ENCODE measurements around the gene SLC34A3. TPM values are rescaled to one million over a fixed set of nuclear protein-coding genes. Genes with fewer than 3 reads are reported as not detected.

Gene SLC34A3
- total RNA-seq, 2 experiments from 2014 or later = not detected

DNA sequence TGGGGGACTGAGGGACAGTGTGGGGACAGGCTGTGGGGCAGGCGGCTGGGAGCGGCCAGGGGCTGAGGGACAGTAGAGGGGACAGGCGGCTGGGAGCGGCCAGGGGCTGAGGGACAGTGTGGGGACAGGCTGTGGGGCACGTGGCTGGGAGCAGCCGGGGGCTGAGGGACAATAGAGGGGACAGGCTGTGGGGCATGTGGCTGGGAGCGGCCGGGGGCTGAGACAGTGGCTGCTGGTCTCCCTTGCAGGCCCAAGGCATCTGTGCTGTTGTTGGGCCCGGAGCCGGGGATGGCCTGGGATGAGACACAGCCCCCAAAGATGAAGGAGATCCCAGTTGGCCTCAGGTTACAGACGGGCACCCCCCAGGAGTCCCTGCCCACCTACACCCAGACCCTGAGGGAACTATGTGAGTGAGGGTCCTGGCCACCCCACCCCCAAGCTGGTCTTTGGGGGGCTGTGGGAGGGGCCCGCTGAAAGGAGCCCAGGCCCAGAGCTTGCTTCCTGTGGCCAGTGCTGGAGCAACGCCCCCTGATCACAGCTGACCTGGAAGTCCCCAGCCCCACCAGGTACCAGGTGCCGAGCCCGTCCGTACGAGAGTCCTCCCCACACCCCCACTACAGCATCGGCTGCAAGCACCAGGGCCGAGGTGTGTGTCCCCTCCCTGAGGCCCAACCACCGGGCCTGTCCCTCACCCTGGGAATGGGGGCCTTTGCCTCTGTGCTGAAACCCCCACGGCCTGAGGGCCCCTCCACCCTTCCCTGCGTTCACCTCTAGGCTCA is 21.0 kb downstream of the SLC34A3 start:
- H3K4me3 ChIP-seq (ENCODE audit: low read depth, low read length, poor library complexity, severe bottlenecking) = no peak overlapping the region
- H2AFZ ChIP-seq (ENCODE audit: low read length) = no peak overlapping the region
- ChIA-PET POLR2A (no interaction called here), CTCF (ENCODE audit: unreplicated experiment) (interaction anchor here (0.6 kb wide), 1 partner anchor 91 kb away, joined by 8 read pairs; no protein-coding TSS in a partner anchor)
- H3K4me2 ChIP-seq (ENCODE audit: low read length) = peak overlapping the region; percentile 94; the same call in 1 of the 2 replicates
- peaks cover 42% of the 10 kb centered on the region for H3K4me1 ChIP-seq (ENCODE audit: insufficient read depth, low read length, poor library complexity, severe bottlenecking)
- DNase-seq (ENCODE audit: low spot score) = no peak
- peaks cover 13% of the 10 kb centered on the region; the same call in 1 of the 2 replicates for H3K36me3 ChIP-seq (ENCODE audit: insufficient read depth, low read length)
- H3K27ac ChIP-seq (ENCODE audit: low read depth, low read length, poor library complexity, severe bottlenecking) = no peak overlapping the region
- H4K20me1 ChIP-seq (ENCODE audit: insufficient read depth, low read length) = peaks cover 5% of the 10 kb centered on the region; the same call in 1 of the 2 replicates
- BruUV-seq (replicated peaks) = no TSS peak
- intact Hi-C loops (cut with micrococcal nuclease; ENCODE audit: unreplicated experiment) = no loop called here
- H3K79me2 ChIP-seq (ENCODE audit: insufficient read depth, low read depth, low read length) = peaks cover 14% of the 10 kb centered on the region
- no peak for TF ChIP-seq EZH2phosphoT487 (IDR thresholded peaks at IDR 0.05; ENCODE audit: borderline replicate concordance, low read depth, low read length)
- TF ChIP-seq, protein P1, sequence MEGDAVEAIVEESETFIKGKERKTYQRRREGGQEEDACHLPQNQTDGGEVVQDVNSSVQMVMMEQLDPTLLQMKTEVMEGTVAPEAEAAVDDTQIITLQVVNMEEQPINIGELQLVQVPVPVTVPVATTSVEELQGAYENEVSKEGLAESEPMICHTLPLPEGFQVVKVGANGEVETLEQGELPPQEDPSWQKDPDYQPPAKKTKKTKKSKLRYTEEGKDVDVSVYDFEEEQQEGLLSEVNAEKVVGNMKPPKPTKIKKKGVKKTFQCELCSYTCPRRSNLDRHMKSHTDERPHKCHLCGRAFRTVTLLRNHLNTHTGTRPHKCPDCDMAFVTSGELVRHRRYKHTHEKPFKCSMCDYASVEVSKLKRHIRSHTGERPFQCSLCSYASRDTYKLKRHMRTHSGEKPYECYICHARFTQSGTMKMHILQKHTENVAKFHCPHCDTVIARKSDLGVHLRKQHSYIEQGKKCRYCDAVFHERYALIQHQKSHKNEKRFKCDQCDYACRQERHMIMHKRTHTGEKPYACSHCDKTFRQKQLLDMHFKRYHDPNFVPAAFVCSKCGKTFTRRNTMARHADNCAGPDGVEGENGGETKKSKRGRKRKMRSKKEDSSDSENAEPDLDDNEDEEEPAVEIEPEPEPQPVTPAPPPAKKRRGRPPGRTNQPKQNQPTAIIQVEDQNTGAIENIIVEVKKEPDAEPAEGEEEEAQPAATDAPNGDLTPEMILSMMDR (conservative IDR thresholded peaks at IDR 0.05; ENCODE audit: low read length) = no peak
- H3K9me2 ChIP-seq (ENCODE audit: insufficient read depth, low read length) = no peaks in the 10 kb centered on the region
- H3K9me3 ChIP-seq (ENCODE audit: low read length) = no peaks in the 10 kb centered on the region

DNA sequence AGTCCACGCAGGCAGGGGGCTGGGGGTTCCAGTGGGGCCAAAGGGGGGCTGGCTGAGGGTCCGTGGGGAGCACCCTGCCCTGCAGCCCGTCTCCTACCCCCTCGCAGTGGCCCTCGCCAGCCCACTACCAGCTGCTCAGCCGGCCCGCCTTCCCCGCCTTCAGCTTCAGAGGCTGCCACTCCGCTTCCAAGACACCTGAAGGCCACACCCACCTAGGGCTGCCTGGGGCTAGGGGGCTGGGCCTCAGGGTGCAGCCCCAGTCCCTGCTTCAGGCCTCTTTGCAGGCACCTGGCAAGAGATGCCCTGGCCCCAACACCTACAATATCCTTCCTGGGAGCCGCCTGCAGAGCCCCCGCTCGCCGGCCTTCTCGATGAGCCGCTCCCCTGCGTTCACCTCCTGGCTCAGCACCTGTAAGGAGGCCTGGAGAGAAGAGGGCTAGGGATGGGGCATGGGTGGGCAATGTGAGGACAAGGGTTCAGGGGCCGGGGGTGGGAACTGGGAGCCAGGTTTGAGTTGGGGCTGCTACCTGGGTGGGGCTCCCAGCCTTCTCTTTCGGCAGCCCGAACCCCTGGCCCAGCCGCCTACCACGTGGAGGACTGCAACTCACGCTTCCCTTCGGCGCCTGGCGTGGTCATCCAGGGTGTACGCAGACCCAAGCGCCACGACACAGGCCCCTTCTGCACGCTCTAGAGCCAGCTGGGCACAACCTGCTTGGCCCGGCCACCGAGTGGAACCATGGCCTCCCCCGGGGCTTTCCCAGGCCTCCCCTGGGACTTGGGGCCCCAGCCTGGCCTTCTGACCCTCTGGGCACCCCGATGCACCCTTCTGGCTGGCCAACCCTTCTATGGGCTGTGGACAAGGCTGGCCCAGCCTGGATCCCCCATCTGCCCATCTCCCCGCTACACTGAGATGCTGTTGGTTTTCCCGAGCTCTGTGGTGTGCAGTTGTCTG is 22.1 kb downstream of the SLC34A3 start:
- TF ChIP-seq, protein P1 (conservative IDR thresholded peaks at IDR 0.05; ENCODE audit: low read length) = no peak
- no peak for TF ChIP-seq EZH2phosphoT487 (IDR thresholded peaks at IDR 0.05; ENCODE audit: borderline replicate concordance, low read depth, low read length)
- peak; percentile 76 for DNase-seq (ENCODE audit: low spot score)
- peak overlapping the region; percentile 94 for H3K4me2 ChIP-seq (ENCODE audit: low read length)
- intact Hi-C loops (cut with micrococcal nuclease; ENCODE audit: unreplicated experiment) = no loop called here
- peaks cover 5% of the 10 kb centered on the region; the same call in 1 of the 2 replicates for H4K20me1 ChIP-seq (ENCODE audit: insufficient read depth, low read length)
- peaks cover 20% of the 10 kb centered on the region; the same call in 1 of the 2 replicates for H3K36me3 ChIP-seq (ENCODE audit: insufficient read depth, low read length)
- H2AFZ ChIP-seq (ENCODE audit: low read length) = no peak overlapping the region
- ChIA-PET CTCF (ENCODE audit: unreplicated experiment) (interaction anchor here (0.6 kb wide), 1 partner anchor 90 kb away, joined by 8 read pairs; no protein-coding TSS in a partner anchor), POLR2A (interaction anchor here (1.0 to 4.4 kb wide), 4 partner anchors 10 to 22 kb away, joined by 3 to 26 read pairs (median 8); partner anchors contain the start of gene TUBB4B)
- no peaks in the 10 kb centered on the region for H3K9me3 ChIP-seq (ENCODE audit: low read length)
- peak overlapping the region; percentile 98 for H3K4me3 ChIP-seq (ENCODE audit: low read depth, low read length, poor library complexity, severe bottlenecking)
- peaks cover 43% of the 10 kb centered on the region for H3K4me1 ChIP-seq (ENCODE audit: insufficient read depth, low read length, poor library complexity, severe bottlenecking)
- H3K79me2 ChIP-seq (ENCODE audit: insufficient read depth, low read depth, low read length) = peaks cover 20% of the 10 kb centered on the region
- BruUV-seq (replicated peaks) = no TSS peak
- H3K9me2 ChIP-seq (ENCODE audit: insufficient read depth, low read length) = no peaks in the 10 kb centered on the region
- peak overlapping the region; percentile 58 for H3K27ac ChIP-seq (ENCODE audit: low read depth, low read length, poor library complexity, severe bottlenecking)
